Left renal pelvis (tissue), 4 donors: Measurements from ENCODE around the gene MPEG1. TPM values are rescaled to one million over a fixed set of nuclear protein-coding genes. Genes with fewer than 3 reads are reported as not detected.

Experiments
- DNase-seq, 4 donors: peaks; one replicate each; pipeline ENCODE4 v3.0.0-alpha.2; 2013; ENCODE audit warnings: low read depth in 4 of 4, low spot score in 3 of 4
- polyA plus RNA-seq, 4 donors: library from polyadenylated mRNA; unstranded; fragments of 120-200 nt; gene quantifications; one replicate each; pipeline ENCODE4 v1.2.1, GENCODE V29; 2013; ENCODE audit not compliant: insufficient read length in 4 of 4

Gene MPEG1
- polyA plus RNA-seq, 4 donors: 8.9 to 23.1 (median 9.0) TPM

DNA sequence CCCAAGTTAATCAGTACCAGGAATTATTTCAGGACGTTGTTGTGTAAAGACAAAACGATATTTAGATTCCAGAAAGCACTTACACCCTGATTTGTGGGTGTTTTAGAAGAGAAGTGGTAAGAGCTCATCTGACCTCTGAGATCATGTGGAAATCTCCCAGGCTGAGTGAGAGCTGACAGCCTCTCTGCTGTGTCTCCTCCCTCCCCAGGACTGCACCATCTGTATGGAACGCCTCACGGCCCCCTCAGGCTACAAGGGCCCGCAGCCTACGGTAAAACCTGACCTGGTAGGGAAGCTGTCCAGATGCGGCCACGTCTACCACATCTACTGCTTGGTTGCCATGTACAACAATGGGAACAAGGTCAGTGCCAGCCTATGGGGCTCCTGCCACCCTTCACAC lies 20.8 kb downstream of the MPEG1 start:
- DNase-seq: no peak

DNA sequence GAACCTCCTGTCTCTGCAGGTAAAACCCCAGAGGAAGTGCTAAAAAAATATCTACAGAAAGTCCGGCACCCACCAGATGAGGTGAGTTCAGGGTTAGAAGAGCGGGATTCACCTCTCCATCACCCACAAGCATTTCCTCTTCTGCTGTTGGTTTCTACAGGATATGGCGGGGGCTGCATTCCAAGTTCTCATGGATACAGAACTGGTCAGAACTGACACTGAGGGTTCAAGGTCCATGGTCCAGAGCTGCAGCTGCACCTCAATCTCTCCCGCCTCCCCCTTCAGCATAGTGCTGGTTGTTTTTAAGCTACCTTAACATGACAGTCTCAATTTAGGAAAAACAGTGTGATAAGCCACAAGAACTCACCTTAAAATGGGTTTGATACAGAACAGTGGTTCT lies 21.6 kb downstream of the MPEG1 start:
- DNase-seq: no peak

GRCh38 chr11:59189986-59190385 lies 22.7 kb downstream of the MPEG1 start:
- DNase-seq: no peak

GRCh38 chr11:59188954-59189353 lies 23.8 kb downstream of the MPEG1 start:
- no peak for DNase-seq

DNA sequence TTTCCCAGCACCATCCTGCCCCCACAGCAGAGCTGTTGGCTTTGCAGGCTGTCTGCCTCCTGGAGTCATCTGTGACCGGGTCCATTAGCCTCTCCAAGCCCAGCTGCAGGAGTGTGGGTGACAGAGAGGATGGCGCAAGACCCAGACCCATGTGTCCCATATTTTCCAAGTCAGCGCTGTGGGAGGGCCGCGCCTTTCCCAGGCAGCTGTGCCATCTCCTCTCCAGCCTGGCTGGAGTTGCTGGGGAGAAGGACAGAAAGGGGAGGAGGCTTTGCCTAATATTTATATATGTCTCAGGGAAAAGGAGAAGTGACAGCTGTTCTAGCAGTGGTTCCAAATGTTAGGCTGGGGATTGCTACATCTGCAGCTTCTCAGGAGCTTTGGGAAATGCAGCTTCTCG lies 25.1 kb downstream of the MPEG1 start:
- no peak for DNase-seq

GRCh38 chr11:59187035-59187434 lies 25.7 kb downstream of the MPEG1 start:
- DNase-seq: no peak

- no peak for DNase-seq
These were observed 26.6 kb downstream of the MPEG1 start for GRCh38 chr11:59186130-59186594.

DNA sequence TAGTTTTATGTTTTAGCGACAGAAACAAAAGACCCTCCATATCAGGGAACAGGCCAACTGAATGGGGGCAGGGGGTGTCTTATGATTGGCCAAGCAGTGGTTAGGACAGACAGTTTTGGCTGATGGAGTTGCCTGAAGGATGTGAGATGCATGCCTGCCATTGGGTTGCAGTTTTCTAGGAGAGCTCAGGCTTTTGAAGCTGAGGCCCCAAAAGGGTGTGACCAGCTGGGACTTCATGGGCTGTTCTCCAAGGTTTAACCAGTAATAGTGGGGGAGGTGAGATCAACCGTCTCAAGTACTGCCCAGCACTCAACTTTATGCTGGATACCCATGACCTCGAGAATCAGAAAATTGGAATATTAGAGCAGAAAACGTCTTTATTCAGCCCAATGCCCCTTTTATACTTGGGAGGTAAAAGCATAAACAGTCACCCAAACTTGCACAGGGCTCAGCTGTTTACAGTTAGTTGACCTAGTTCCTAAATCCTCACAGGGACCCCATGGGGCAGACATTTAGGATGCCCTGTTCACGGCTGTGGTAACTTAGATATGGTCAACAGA lies 27.3 kb downstream of the MPEG1 start:
- no peak for DNase-seq

DNA sequence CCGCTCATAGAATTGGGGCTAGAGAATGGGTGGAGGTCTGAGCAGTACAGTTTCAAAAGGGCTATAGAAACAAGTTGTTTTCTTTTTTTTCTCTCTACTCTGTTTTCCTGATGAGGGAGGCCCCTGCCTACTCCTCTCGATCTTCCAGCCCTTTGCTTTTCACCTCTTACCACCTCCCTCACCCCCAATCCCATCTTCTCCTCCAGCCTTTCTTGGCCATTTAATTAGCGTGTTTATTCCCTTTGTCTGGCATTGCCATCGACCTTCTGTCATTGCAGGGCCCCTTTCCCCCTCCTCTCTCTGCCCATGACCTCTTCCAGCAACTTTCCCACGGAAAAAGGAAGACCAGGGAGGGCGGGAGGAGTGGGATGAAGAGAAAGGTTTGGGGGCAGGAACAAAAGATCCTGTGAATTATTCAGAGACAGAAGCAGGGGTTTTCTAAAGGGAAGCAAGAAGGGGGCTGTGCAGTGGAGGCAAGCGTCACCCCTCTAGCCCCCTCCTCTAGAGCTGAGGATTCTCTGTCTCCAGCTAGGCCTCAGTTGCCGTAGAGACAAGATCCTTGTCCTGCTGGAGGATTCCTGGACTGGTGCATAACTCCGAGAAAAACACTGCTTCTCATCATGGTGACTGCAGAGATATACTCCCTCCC lies 27.9 kb downstream of the MPEG1 start:
- DNase-seq: no peak

DNA sequence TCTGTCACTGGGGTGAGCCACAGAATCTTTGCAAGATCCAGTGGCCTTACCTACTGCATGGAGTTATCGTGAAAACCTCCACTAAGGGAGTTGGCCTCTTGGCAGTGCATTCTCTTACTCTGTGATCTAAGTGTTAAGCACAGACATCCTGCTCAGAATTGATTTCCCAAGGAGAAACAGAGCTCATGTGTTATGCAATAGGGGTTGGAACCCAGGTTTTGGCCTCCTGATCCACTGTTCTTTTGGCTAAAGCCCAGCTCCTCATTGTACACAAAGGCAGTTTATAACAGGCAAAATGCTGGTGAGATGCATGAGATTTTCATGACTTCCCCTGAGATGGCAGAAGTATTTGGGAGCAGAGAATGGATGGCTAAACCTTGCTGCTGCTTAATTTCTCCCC lies 29.0 kb downstream of the MPEG1 start:
- no peak for DNase-seq

DNA sequence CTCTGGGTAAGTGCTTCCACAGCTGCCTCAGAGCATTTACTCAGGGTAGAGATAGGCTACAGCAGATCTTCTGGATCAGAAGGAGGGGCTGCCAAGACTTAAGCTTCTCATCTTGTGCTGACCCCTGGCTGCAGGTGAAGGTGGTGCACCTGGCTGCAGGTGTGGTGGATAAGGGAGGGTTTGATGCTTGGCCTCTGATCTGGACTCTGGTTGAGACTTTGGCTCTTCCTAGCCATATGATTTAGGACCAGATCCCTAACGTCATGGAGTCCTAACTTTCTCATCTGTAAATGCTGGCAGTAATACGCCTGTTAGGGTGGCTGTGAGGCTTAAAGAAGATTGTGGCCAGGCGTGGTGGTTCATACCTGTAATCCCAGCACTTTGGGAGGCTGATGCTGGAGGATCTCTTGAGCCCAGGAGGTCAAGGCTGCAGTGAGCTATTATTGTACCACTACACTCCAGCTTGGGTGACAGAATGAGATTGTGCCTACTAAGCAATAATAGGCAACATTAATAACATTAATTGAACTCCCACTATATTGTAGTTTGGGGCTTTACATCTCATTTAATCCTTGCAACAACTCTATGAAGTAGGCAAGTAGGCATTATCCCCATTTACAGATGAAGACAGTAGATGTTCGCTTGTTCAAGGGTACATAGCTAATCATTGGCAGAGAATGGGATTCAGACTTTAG lies 30.1 kb downstream of the MPEG1 start:
- DNase-seq: no peak

- no peak for DNase-seq
These were observed 30.8 kb downstream of the MPEG1 start for GRCh38 chr11:59181746-59182456.

GRCh38 chr11:59180907-59181306 lies 31.8 kb downstream of the MPEG1 start:
- DNase-seq: no peak

GRCh38 chr11:59180168-59180776 lies 32.5 kb downstream of the MPEG1 start:
- DNase-seq: no peak

GRCh38 chr11:59179121-59179520 lies 33.6 kb downstream of the MPEG1 start:
- no peak for DNase-seq

GRCh38 chr11:59178402-59178801 lies 34.3 kb downstream of the MPEG1 start:
- DNase-seq: no peak

DNA sequence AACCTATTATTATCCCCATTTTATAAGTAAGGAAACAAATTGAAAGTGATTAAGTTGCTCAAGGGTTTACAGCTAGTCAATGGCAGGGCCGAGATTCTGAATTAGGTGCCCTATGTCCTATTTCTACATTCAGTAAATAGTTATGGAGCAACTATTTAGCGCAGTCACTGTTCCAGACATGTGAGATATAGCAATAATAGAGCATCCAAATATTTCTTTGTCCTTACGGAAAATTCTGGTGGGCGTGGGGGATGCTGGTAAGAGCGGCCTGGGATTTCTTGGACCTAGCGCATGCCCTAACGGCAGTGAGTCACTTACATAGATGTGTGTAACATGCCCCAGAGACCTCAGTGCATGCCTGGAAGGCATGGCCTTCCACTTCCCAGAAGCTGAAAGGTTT lies 36.4 kb downstream of the MPEG1 start:
- no peak for DNase-seq

DNA sequence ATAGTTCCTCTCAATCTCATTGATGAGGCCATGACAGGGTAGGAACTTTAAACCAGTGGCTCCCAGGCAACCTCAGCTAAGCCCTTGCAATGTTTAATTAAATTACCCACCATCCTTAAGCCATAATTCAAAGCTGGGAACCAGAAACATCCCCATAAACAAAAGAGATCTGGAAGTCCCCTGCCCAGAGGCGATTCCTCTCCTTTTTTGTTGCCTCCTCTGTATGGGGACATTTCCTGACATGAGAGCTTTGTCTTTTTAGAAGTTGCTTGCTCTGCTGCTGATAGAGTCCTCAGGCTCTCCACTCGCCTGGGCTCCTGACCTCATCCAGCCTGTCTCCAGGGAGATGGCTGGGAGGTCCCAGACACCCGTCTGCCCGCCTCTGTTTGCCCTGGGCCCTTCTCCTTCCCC lies 37.6 kb downstream of the MPEG1 start:
- no peak for DNase-seq

GRCh38 chr11:59174664-59175033 lies 38.1 kb downstream of the MPEG1 start:
- no peak for DNase-seq

- DNase-seq: no peak
These were observed 38.6 kb downstream of the MPEG1 start for GRCh38 chr11:59173964-59174663.
